Measurements from ENCODE around the gene KLHL17.

DNA sequence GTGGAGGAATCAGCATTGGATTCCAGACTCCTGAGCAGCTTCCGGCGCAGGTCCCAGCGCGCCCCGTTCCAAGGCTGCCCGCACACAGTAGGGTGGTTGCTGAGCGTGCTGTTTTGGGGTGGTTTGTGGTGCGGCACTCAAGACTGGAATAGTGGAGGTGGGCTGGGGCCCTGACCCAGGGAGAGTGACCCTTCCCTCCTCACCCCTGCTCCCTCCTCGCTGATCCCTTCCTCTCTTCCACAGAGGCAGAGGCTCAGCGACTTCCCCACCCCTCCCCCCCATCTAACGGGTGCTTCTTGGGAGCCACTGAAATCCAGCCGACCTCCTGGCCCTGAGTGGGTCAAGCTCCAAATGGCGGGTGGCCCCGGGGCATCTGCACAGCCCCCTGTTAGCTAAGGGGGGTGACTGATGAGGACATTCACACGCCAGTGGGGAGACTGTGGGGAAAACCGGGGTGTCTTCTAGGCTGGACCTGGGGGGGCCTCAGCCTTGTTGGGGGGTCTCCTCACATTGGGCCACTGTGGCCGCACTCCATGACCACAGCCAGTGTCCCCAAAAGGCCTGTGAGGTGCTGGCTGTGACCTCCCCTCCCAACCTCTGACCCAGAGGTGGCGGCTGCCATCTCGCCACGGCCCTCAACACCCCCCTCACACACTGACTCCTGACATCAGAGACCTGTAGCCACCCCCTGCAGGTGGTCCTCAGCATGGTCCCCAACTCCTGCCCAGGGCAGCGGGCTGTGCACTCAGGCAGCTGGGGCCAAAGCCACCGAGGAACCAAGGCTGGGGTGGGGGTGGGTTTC, 43.4 kb downstream of the KLHL17 start:
- TF ChIP-seq, protein P1, sequence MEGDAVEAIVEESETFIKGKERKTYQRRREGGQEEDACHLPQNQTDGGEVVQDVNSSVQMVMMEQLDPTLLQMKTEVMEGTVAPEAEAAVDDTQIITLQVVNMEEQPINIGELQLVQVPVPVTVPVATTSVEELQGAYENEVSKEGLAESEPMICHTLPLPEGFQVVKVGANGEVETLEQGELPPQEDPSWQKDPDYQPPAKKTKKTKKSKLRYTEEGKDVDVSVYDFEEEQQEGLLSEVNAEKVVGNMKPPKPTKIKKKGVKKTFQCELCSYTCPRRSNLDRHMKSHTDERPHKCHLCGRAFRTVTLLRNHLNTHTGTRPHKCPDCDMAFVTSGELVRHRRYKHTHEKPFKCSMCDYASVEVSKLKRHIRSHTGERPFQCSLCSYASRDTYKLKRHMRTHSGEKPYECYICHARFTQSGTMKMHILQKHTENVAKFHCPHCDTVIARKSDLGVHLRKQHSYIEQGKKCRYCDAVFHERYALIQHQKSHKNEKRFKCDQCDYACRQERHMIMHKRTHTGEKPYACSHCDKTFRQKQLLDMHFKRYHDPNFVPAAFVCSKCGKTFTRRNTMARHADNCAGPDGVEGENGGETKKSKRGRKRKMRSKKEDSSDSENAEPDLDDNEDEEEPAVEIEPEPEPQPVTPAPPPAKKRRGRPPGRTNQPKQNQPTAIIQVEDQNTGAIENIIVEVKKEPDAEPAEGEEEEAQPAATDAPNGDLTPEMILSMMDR (IDR thresholded peaks at IDR 0.05), result no peak
- TF ChIP-seq, protein P2, sequence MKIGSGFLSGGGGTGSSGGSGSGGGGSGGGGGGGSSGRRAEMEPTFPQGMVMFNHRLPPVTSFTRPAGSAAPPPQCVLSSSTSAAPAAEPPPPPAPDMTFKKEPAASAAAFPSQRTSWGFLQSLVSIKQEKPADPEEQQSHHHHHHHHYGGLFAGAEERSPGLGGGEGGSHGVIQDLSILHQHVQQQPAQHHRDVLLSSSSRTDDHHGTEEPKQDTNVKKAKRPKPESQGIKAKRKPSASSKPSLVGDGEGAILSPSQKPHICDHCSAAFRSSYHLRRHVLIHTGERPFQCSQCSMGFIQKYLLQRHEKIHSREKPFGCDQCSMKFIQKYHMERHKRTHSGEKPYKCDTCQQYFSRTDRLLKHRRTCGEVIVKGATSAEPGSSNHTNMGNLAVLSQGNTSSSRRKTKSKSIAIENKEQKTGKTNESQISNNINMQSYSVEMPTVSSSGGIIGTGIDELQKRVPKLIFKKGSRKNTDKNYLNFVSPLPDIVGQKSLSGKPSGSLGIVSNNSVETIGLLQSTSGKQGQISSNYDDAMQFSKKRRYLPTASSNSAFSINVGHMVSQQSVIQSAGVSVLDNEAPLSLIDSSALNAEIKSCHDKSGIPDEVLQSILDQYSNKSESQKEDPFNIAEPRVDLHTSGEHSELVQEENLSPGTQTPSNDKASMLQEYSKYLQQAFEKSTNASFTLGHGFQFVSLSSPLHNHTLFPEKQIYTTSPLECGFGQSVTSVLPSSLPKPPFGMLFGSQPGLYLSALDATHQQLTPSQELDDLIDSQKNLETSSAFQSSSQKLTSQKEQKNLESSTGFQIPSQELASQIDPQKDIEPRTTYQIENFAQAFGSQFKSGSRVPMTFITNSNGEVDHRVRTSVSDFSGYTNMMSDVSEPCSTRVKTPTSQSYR (CRISPR knock-in tag; IDR thresholded peaks at IDR 0.05), result no peak
- TF ChIP-seq, protein P3, sequence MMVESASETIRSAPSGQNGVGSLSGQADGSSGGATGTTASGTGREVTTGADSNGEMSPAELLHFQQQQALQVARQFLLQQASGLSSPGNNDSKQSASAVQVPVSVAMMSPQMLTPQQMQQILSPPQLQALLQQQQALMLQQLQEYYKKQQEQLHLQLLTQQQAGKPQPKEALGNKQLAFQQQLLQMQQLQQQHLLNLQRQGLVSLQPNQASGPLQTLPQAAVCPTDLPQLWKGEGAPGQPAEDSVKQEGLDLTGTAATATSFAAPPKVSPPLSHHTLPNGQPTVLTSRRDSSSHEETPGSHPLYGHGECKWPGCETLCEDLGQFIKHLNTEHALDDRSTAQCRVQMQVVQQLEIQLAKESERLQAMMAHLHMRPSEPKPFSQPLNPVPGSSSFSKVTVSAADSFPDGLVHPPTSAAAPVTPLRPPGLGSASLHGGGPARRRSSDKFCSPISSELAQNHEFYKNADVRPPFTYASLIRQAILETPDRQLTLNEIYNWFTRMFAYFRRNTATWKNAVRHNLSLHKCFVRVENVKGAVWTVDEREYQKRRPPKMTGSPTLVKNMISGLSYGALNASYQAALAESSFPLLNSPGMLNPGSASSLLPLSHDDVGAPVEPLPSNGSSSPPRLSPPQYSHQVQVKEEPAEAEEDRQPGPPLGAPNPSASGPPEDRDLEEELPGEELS (CRISPR knock-in tag; IDR thresholded peaks at IDR 0.05), result no peak
- TF ChIP-seq NFE2L1 (CRISPR knock-in tag; IDR thresholded peaks at IDR 0.05) (no peak), IRF2 (CRISPR knock-in tag; IDR thresholded peaks at IDR 0.05; ENCODE audit: borderline replicate concordance, low read depth) (no peak)
